Stimulated activated CD8-positive, alpha-beta memory T cell treated with anti-CD3 and anti-CD28 coated beads, Interleukin-7, amount 100 ng/mL, for 48 hours (primary cell): ENCODE results near the gene VWF.

Experiments
- DNase-seq, 2 donors: peaks; one replicate each; pipeline ENCODE4 v3.0.0-alpha.2; 2020; ENCODE audit warnings: low read depth in 1 of 2; ENCODE audit errors: extremely low read depth in 1 of 2

VWF gene

DNA sequence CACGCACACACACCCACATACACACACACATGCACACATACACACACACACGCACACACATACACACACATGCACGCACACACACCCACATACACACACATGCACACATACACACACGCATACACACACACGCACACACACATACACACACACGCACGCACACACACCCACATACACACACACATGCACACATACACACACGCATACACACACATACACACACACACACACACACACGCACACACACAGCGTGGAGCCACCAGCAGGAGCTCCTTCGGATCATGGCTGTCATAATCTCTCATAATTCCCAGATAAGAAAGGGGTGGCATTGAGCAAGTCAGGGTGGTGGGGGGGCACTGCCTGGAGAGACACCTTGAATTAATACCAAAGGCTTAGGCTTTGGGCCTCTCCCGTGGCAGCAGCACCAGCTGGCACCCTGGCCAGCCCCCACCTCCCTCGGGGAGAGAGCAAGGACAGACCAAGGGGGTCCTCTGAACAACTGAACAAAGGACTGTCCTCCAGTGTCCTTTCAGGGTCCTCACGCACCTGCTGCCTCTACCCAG, 201.3 kb downstream of the VWF start:
- DNase-seq, result no peak

DNA sequence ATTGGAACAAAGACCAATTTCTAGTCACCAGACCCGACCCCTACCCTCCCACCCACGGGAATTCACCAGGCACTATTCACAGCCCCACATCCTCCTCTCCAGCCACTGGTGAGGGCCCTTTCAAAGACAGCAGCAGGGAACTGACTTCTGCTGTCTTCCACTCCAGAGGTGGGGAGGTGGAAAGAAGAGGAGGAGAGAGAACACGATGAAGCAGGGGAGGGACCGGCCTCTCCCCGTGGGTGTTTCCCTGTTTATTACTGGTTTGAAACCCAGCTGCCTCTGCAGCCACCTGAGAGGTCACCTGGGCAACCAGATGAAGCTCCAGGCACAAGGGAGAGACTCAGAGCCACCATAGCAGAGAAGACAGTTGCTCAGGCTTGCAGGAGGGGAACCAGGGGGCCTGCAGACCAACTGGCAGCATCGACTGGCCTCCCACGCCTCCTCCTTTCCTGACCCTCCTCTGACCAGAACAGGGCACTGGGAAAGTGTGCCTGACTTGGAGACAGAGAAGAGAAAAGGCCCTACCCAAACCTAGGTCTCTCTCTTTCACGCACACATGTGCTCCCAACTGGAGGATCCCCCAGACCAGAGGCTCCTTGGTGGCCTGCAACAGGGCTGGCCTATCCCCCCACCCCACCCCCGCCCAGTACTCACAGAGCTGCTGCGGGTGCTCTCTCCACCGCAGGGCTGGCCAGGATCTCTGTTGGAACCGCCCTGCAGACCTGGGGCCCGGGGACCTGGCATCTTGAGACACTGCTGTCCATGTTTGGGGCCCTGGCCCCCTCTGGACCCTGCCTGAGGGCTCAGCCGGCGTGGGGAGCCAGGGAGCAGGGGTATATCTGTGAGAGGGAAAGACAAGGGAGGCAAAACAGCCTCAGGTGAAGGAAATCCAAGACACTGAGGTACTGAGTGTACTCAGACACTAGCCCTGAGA, 202.2 kb downstream of the VWF start:
- no peak for DNase-seq

DNA sequence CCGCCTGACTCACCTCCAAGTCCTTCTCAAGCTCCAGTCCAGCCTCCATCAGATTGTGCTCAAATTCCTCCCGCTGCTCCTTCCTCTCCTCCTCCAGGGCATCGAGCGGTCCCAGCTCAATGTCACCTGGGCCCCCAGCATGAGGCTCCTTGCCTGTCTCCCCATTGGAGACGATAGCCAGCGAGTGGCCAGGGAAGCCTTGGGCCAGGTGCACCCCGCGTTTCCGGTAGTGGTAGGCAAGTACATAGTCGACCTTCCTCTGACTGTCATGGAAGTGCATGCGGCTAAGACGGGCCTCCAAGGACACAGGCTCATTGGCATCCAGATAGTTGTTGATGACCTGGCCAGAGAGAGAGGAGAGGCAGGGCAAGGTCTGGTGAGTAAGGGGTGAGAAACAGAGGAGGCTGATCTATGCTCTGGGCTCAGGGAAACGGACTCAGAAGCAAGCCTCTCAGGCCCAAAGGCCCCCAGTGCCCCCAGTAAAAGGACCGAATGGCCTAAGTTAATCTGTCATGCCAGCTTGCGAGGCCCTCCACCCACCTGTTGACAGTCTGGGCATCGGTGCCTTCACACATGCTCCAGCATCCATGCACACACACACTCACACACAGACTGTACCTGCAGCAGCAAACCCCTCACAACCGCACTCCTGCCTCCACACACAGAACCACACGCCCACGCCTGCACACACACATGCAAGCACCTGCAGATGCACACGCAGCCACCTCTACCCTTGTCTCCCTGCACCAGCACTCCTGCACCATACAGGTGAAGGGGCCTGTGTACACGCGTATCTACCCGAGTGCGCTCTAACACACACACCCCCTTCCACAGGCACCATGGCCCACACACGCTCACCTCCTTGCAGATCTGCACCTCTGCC, 203.2 kb downstream of the VWF start:
- no peak for DNase-seq

DNA sequence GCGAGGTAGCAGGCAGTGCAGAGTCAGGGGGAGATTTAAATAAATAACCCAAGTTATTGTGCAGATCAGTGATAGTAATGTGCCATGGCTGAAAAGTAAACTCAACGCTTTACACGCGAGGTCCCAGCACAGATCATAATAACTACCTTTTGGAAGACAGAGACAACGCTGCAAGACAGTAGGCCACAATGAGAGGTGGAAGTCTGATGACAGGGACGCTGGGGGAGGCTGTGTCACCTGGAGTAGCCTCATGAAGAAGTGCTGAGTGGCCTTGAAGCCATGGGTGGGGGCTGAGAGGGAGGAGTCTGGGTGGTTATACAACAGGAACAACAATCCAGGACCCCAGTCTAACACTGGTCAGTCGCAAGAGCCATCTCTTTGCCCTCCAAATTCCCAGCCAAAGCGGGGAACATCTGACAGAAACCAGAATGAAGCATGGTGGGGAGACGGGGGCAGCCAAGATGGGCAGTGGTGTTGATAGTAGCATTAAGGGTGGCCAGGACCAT, 207.6 kb downstream of the VWF start:
- no peak for DNase-seq

DNA sequence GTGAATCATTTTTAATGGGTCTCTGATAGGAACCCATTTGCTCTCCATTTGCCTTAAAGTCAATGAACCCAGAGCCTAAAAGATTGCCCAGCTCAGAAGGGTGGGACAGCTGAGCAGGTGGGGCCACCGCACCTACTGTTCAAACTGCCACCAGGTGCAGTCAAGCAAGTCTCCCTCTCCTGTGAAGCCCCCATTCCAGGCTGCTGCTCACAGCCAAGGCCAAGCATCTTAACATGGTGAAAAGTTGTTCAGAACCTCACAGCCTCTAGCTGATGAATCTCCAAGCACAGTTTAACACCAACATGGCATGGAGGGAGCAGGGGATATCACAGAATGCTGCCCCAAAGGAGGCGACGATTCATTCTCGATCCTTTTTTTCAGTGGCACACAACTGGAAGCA, 209.0 kb downstream of the VWF start:
- no peak for DNase-seq

DNA sequence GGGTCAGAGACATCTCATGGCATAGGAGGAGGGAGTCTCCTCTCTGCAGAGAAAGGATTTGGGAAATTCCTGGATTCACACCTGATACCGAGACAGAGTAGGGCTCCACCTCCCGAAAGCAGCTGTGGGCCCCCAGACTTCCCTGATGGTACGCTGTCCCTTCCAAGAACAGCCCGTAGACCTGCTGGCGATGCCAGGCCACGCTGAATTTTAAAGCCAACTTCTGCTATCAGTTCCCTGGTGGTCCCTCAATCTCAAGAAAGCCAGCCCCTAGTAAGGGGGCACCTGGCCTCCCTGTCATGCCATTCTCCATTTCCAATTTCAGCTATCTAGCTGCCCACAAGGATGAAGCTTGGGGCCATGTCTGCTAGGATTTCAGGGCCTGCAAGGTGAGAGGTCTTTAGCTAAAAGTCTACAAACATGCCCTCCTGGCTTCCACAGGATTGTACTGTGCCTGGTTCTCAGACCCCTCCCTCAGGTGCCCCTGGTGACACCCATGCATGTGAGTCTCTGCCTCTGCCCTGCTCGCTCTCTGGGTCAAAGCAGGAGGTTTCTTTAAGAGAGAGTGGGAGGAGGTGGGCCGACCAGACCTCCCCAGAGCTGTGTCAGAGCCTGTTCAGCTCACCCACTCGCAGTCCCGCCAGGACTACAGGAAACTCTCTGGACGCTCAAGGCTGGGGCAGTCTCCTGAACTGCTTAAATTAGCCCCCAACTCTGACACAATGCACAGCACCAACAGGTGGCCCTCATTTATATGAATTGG, 209.9 kb downstream of the VWF start:
- DNase-seq, result no peak

DNA sequence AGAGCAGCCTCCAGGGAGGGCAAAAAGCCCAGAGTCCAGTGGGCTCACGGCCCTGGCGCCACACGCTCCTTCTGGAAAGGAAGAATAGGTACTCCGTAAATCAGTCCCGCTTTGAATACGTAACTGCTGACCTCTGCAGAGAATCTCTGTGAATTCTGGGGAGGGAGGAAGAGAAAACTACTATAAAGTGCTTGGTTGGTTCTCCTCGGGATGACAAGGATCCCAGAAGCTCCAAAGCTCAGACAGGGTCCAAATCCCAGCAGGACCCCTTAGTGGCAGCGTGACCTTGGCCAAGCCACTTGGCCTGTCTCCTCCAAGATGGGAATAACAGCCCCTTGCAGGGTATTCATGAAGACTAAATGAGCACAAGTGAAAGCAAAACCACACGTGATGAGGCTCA, 211.1 kb downstream of the VWF start:
- no peak for DNase-seq

DNA sequence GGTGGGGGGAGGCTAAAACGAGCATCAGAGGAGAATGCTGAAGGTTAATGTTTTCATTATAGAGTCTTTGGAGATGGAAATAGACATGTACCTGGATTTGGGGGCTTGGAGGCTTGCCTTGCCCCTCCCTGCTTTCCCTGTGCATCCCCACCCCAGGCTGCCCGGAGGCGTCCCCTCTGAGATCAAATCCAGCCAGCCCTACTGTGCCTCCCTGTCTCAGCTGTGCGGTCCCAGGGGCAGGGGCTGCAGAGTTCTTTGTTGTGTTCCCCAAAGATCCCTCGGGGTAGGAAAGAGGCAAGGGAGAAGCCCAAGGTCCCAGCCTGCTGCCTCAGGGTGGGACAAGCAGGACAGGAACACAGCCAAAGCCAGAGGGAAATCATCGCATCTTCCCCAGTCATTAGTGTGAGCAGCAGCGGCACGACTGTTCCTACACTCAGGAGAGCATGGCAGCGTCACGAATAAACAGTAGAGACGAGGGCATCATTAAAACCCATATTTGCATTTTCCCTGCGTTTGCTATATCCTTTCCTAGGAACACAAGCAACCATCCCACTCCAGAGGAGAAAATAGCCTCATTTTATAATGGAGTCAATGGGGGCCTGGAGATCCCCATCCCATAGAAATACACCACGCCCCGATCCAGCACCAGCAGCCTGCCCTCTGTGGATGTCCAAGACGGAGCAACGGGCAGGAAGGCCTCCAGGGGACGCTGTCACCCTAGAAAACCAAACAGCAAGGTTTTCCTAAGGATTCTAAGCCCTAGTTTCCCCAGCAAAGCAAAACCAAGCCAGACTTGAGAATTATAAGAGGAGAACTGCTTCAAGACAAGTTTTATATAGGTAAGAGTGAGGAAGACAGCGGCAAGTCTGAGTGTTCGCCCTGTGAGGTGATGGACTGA, 211.8 kb downstream of the VWF start:
- DNase-seq, result no peak

DNA sequence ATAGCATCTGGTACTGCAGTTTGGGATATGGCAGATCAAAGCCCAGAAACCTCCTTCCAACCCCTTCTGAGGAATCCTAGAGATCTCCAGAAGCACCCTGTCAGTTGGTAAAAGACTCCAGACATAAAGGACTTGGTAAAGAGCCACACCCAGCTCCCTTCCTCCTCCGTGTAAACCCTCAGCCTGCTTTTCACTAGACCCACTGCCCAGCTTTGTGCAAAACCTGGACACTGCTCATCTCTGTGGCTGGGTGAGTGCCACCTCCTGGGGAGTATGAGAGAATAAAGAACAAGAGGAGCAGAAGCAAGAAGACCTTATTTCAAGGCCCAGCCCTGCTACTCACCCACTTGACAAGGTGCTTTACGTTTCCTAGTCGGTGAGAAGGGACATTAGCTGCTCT, 212.5 kb downstream of the VWF start:
- no peak for DNase-seq

DNA sequence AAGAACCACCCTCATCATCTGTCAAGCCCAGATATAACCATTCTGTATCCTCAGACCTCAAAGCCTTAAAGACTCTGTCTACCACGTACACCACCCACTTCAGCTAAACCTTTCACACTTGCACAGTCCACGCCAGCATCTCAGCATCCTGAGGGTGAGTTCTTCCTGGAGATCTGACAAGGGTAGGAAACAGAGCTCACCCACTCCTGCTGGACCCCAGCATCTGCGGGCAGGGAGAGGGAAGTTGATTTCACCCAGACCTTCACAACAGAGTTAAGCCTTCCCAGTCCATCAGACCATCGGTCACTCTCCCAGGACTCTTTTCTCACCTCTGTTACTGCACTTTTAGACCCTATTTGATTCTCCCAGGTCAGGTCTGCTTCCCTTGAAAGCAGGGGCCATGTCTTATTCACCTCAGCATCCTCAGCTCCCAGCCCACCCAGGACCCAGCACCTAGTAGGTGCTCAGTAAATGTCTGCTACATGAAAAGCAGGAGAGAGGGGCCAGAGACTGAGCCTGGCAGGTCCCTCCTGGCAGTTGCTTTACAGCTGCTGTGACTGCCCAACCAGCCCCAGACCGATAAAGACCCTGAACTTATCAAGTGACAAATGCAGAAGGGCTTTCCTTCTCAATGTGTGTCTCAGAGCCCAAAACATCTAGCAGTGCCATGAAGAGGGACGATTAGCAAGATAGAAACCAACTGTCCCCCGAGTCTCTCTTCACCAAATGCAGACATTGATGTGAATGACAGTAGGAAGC, 213.5 kb downstream of the VWF start:
- DNase-seq, result no peak

DNA sequence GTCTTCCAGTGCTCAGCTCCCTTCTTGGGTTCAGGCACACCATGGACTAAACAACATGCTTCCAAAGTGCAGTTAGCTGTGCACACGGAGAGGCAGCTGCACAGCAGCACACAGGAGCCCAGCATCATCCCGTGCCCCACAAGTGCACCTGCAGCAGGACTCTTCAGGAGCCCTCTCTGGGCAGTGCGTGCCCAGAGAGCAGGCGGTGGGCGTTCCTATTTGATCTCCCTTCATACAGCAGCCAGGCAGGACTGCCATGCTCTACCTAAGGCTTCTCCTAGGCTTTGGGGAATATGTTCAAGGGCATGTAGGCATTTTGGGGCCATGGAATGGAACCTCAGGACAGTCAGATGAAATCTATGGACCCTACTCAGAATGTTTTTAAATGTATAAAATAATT, 214.9 kb downstream of the VWF start:
- no peak for DNase-seq

DNA sequence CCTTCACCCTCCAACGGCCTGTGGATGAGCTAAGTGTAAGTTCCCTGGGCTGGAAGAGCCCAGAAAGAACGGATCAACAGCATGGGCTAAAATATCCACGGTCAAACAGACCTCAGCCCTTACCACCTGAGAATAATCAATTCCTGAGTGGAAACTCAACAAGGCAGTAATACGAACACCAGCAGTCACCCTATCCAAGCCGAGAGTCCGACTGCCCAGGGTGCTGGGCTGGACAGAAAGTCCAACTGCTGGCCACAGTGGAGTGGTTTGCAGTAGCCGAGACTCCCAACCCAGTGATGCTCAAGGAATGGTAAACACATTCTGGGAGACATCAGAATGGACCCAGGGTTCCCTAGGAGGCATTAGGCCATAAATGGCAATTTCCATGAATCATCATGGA, 216.2 kb downstream of the VWF start:
- no peak for DNase-seq

DNA sequence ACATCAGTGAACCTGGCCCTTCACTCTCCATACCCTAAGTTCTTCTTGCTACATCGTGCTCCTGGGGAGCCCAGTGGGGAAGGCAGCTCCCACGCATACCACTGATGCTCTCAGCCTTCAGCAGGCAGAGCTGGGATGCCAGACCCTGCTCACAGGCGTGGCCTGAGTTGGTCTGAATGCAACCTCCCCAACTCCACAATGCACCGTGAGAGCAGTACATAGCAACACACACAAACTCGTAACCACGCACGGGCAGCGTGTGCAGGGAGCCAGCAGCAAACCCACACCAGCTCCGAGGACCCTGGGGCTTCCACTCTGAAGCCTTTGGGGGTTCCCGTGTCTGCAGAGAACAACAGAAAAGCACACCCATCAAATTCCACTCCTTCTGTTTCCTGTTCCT, 216.7 kb downstream of the VWF start:
- no peak for DNase-seq

DNA sequence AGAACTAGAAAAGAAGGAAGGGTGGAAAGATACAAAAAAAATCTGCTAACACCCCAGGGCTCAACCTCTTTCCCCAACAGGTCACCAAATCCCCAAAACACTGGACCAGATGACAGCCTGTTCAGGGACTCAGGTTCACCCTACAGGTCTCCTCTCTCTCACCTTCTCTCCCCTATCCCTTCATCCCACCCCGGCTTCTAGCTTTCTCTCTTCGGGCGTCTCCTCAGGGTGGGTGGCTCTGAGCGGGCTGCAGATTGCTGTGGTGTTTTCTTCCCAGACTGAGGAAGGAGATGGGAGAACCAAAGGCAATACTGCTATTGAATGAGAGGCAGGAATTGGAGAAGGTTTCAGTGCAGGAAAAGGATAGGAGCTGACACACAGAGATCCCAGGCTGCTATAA, 218.7 kb downstream of the VWF start:
- DNase-seq, result no peak

DNA sequence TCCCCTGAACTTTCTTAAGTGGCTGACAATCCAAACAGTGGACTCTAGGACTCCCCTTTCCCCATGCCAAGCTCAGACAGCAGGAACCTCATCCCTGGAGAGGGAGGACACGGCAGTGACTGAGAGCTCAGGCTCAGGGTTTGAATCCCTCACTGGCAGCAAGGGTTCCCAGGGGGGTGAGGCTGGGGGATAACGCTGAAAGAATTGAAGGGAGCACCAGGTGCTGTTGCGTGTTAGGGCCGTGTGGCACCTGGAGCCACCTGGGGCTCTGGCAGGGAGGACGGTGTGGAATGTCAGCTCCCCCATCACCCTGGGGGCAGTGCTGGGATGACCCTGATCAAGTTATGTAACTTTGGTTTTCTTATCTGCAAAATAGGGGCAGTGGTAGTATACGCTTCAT, 219.5 kb downstream of the VWF start:
- DNase-seq, result no peak

DNA sequence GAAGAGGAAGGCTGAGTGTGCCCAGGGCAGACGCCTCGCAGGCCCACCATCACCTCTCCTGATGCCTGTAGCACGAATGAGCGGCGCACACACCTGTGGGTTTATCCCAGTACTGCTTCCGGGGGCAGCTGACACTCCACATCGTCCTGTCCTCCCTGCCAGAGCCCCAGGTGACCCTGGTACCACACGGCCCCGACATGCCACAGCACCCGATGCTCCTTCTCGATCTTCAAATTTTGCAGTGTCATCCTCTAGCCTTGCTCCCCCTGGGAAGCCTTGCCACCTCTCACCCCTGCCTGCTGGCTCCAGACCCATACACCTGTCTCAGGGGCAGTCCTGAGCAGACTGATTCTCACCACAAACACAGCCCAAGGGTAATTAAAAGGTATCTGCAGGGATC, 220.0 kb downstream of the VWF start:
- DNase-seq, result no peak

DNA sequence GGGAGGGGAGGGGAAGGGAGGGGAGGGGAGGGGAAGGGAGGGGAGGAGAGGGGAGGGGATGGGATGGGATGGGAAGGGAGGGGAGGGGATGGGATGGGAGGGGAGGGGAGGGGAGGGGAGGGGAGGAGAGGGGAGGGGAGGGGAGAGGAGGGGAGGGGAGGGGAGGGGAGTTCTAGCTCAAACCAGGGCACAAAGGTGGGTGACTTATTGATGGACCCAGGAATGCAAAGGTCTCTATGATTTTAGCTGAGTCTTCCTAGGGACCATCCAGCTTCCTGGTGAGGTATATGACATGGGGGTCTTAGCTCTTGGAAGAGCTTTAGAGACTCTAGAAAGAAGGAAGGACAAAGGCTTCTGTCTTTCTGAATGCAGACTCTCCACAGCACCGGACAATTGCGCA, 221.7 kb downstream of the VWF start:
- DNase-seq, result no peak

DNA sequence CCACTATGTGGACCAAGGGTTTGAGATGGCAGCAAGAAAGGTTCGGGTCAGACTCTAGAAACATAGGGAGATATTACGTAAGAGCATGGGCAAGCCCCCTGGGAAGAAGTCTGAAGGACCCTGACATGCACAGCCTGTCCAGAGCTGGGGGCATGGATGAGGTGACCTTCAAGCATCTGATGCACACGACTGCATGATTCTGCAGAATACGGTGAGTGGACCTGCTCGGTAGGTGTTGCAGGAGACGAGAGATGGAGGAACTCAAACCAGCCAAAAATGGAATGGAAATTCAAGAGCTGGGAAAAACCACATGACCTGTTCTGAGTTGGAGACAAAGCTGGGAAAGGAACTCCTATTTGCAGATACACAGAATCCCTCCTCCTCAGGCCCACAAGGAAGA, 223.1 kb downstream of the VWF start:
- no peak for DNase-seq
